Breast epithelium (tissue), 3 donors: Measurements from ENCODE around the gene PRDM16.

Experiments used
- POLR2A ChIP-seq: fragments of 450-650 bp; IDR thresholded peaks from one replicate; pipeline ENCODE4 v1.6.1; 2016; ENCODE audit warnings: antibody characterized with exemption, mild to moderate bottlenecking, moderate library complexity
- POLR2AphosphoS5 ChIP-seq, 3 donors: sonication (generic); formaldehyde crosslinking; IDR thresholded peaks; one replicate each; pipeline ENCODE4 v1.6.1; 2017; ENCODE audit warnings: antibody characterized with exemption in 3 of 3
- TF ChIP-seq, protein P1 (sequence below), 3 donors: fragments of 450-650 bp; IDR thresholded peaks; one replicate each; pipeline ENCODE4 v1.5.1; 2016 to 2017; ENCODE audit warnings: antibody characterized with exemption in 3 of 3, mild to moderate bottlenecking in 3 of 3, moderate library complexity in 3 of 3

DNA sequence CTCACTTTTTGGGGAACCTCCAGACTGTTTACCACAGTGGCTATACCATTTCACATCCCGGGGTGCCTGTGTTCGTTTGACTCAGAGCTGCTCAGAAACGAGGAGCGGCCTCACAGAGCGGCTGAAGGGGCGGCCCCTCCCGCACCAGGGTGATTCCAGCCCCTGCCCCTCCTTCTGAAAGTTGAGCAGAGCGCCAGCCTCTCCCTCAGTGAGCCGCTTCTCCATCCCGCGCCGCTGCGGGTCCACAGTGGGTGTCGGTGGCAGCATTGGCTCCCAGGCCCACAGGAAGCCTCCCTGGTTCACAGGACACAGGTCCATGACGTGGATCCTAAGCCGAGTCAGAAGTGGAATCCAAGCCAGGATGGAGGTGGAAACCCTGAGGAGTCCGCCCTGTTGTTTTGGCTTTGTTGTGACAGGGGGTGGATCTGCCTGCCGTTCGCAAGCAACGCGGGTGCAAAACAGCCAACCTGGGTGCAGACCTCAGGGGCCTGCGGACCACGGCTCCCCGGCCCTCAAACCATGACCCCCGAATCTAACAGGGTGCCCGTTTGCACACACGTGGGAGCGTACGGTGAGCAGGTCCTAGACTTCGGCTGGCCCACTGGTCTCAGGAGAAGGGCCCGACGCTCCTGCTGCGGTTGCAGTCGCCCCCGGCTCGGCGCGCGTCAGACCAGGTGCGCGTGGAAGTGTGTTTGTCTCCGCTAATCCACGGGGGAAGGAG is 198.7 kb downstream of the PRDM16 start:
- TF ChIP-seq, protein P1, sequence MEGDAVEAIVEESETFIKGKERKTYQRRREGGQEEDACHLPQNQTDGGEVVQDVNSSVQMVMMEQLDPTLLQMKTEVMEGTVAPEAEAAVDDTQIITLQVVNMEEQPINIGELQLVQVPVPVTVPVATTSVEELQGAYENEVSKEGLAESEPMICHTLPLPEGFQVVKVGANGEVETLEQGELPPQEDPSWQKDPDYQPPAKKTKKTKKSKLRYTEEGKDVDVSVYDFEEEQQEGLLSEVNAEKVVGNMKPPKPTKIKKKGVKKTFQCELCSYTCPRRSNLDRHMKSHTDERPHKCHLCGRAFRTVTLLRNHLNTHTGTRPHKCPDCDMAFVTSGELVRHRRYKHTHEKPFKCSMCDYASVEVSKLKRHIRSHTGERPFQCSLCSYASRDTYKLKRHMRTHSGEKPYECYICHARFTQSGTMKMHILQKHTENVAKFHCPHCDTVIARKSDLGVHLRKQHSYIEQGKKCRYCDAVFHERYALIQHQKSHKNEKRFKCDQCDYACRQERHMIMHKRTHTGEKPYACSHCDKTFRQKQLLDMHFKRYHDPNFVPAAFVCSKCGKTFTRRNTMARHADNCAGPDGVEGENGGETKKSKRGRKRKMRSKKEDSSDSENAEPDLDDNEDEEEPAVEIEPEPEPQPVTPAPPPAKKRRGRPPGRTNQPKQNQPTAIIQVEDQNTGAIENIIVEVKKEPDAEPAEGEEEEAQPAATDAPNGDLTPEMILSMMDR (IDR thresholded peaks at IDR 0.05): no peak
- TF ChIP-seq POLR2A (no peak), POLR2AphosphoS5 (IDR thresholded peaks at IDR 0.05) (no peak)
